ENCODE measurements around the gene HEPACAM.
"Not testable (repeated sequence)": the region's sequence is repeated elsewhere in the genome, so short reads cannot be mapped to it uniquely, and the experiment has no call there.

HEPACAM gene

GRCh38 chr11:124935548-124936514 is at the start of gene HEPACAM:
Gene HEPACAM, minus strand, starts transcription at chr11:124936047. Its CDS starts 41 bp downstream, at chr11:124936006.
- no peak for DNase-seq

GRCh38 chr11:124984512-124984854 is 48.6 kb upstream of the HEPACAM start:
- no peak for DNase-seq

GRCh38 chr11:124983674-124984511 is 48.0 kb upstream of the HEPACAM start:
- no peak for DNase-seq

GRCh38 chr11:124982043-124982442 is 46.2 kb upstream of the HEPACAM start:
- no peak for DNase-seq

GRCh38 chr11:124978316-124978715 is 42.5 kb upstream of the HEPACAM start:
- DNase-seq: no peak

- no peak for DNase-seq
These were observed 41.2 kb upstream of the HEPACAM start for GRCh38 chr11:124977006-124977405.

- DNase-seq: no peak
These were observed 40.7 kb upstream of the HEPACAM start for GRCh38 chr11:124976531-124976930.

- DNase-seq: no peak
These were observed 36.0 kb upstream of the HEPACAM start for GRCh38 chr11:124971810-124972209.

GRCh38 chr11:124970925-124971324 is 35.1 kb upstream of the HEPACAM start:
- DNase-seq: no peak

GRCh38 chr11:124968197-124968596 is 32.4 kb upstream of the HEPACAM start:
- DNase-seq: not testable (repeated sequence)

- DNase-seq: no peak
These were observed 26.2 kb upstream of the HEPACAM start for GRCh38 chr11:124961972-124962609.

- no peak for DNase-seq
These were observed 19.2 kb upstream of the HEPACAM start for GRCh38 chr11:124955035-124955434.

- DNase-seq: no peak
These were observed 18.7 kb upstream of the HEPACAM start for GRCh38 chr11:124954590-124954955.

GRCh38 chr11:124953753-124954589 is 18.1 kb upstream of the HEPACAM start, which contains the start of gene CCDC15:
Gene CCDC15, plus strand, starts transcription at chr11:124954202. Its CDS starts 531 bp downstream, at chr11:124954733.
- DNase-seq: peak; percentile 86 to 93 (median 92)

- DNase-seq: no peak
These were observed 15.5 kb upstream of the HEPACAM start for GRCh38 chr11:124951341-124951740.

GRCh38 chr11:124950601-124951330 is 14.9 kb upstream of the HEPACAM start:
- no peak for DNase-seq

GRCh38 chr11:124946735-124947141 is 10.9 kb upstream of the HEPACAM start:
- no peak for DNase-seq

- no peak for DNase-seq
These were observed 10.0 kb upstream of the HEPACAM start for GRCh38 chr11:124945826-124946225.

- no peak for DNase-seq
These were observed 8.7 kb upstream of the HEPACAM start for GRCh38 chr11:124944565-124944964.

- no peak for DNase-seq
These were observed 7.9 kb upstream of the HEPACAM start for GRCh38 chr11:124943741-124944140.

GRCh38 chr11:124943254-124943616 is 7.4 kb upstream of the HEPACAM start:
- DNase-seq: no peak
